ENCODE data around the gene TMEM87A. TPM values are rescaled to one million over a fixed set of nuclear protein-coding genes. Genes with fewer than 3 reads are reported as not detected.

TMEM87A gene
- total and polyA plus RNA-seq, 7 donors = 16.4 to 30.9 (median 22.0) TPM

GRCh38 chr15:42217568-42217967 lies 55.7 kb downstream of the TMEM87A start:
- DNase-seq = no peak
- no peak for ATAC-seq
- Histone ChIP-seq H3K27ac (no peak overlapping the region), H3K4me3 (no peak overlapping the region), H3K27me3 (ENCODE audit: insufficient read depth in 3 of 3, low read length in 2 of 3) (no peaks in the 10 kb centered on the region), H3K9me3 (no peaks in the 10 kb centered on the region), H3K36me3 (ENCODE audit: insufficient read depth in 1 of 2, low read depth in 1 of 2) (peaks cover 0 to 96% of the 10 kb centered on the region in 2 donors), H3K4me1 (no peaks in the 10 kb centered on the region)
- 82 to 93% (median 87%) methylated on average over 2 of the region's 2 CpGs for WGBS, 3 donors
- TF ChIP-seq, protein P1, sequence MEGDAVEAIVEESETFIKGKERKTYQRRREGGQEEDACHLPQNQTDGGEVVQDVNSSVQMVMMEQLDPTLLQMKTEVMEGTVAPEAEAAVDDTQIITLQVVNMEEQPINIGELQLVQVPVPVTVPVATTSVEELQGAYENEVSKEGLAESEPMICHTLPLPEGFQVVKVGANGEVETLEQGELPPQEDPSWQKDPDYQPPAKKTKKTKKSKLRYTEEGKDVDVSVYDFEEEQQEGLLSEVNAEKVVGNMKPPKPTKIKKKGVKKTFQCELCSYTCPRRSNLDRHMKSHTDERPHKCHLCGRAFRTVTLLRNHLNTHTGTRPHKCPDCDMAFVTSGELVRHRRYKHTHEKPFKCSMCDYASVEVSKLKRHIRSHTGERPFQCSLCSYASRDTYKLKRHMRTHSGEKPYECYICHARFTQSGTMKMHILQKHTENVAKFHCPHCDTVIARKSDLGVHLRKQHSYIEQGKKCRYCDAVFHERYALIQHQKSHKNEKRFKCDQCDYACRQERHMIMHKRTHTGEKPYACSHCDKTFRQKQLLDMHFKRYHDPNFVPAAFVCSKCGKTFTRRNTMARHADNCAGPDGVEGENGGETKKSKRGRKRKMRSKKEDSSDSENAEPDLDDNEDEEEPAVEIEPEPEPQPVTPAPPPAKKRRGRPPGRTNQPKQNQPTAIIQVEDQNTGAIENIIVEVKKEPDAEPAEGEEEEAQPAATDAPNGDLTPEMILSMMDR (IDR thresholded peaks at IDR 0.05) = no peak
- intact Hi-C loops (cut with DNase I) = no loop called here

GRCh38 chr15:42215913-42216829 lies 57.1 kb downstream of the TMEM87A start:
- H3K36me3 ChIP-seq (ENCODE audit: insufficient read depth in 1 of 2, low read depth in 1 of 2) = peaks cover 0 to 96% of the 10 kb centered on the region in 2 donors
- ATAC-seq (no peak), DNase-seq (no peak)
- intact Hi-C loops (cut with DNase I) = no loop called here
- TF ChIP-seq, protein P1 (IDR thresholded peaks at IDR 0.05) = no peak
- 89 to 96% (median 93%) methylated on average over 4 of the region's 4 CpGs for WGBS, 3 donors
- no peak overlapping the region for H3K4me3 ChIP-seq
- H3K27me3 ChIP-seq (ENCODE audit: insufficient read depth in 3 of 3, low read length in 2 of 3) = no peaks in the 10 kb centered on the region
- no peaks in the 10 kb centered on the region for H3K9me3 ChIP-seq
- no peak overlapping the region for H3K27ac ChIP-seq
- no peaks in the 10 kb centered on the region for H3K4me1 ChIP-seq

- Histone ChIP-seq H3K27me3 (ENCODE audit: insufficient read depth in 3 of 3, low read length in 2 of 3) (no peaks in the 10 kb centered on the region), H3K4me1 (no peaks in the 10 kb centered on the region), H3K27ac (no peak overlapping the region), H3K4me3 (no peak overlapping the region), H3K9me3 (no peaks in the 10 kb centered on the region), H3K36me3 (ENCODE audit: insufficient read depth in 1 of 2, low read depth in 1 of 2) (peaks cover 0 to 100% of the 10 kb centered on the region in 2 donors)
- ATAC-seq (no peak), DNase-seq (no peak)
- TF ChIP-seq, protein P1 (IDR thresholded peaks at IDR 0.05) = no peak
- 92 to 100% (median 92%) methylated on average over 1 of the region's 1 CpG for WGBS, 3 donors
- intact Hi-C loops (cut with DNase I) = no loop called here
These were observed 58.6 kb downstream of the TMEM87A start for GRCh38 chr15:42214600-42214999.

DNA sequence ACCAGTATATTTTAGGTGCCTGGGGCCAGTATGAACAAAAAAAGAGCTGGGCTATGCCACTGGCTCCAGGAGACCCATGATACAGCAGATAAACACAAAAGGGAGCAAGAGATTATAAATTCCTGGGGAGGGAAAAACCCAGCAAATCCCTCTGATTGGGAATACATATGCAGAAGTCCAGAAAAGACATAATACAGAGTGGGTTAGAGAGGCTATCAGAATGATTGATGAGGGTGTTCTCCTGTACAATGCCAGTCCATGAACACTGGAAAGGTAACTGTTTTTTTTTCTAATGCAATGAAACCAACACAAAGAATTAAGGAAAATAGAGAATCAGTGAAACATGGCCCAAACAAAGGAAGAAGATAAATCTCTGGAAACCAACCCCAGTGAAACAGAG lies 59.7 kb downstream of the TMEM87A start:
- Histone ChIP-seq H3K9me3 (no peaks in the 10 kb centered on the region), H3K4me3 (no peak overlapping the region), H3K36me3 (ENCODE audit: insufficient read depth in 1 of 2, low read depth in 1 of 2) (peaks cover 0 to 89% of the 10 kb centered on the region in 2 donors), H3K27me3 (ENCODE audit: insufficient read depth in 3 of 3, low read length in 2 of 3) (no peaks in the 10 kb centered on the region), H3K27ac (no peak overlapping the region), H3K4me1 (no peaks in the 10 kb centered on the region)
- DNase-seq (no peak), ATAC-seq (no peak)
- TF ChIP-seq, protein P1 (IDR thresholded peaks at IDR 0.05) = no peak
- intact Hi-C loops (cut with DNase I) = no loop called here

Measured in psoas muscle (tissue), 8 donors.